Neural cell (in vitro differentiated cells): Measurements from ENCODE around the gene GLI2.

Experiments
- POLR2AphosphoS5 ChIP-seq: IDR thresholded peaks from 2 replicates; pipeline ENCODE4 v1.6.1; 2012
- TF ChIP-seq, protein P1 (sequence below): fragments of 450-650 bp; IDR thresholded peaks from 2 replicates; pipeline ENCODE4 v1.5.1; 2014; ENCODE audit warnings: antibody characterized with exemption, mild to moderate bottlenecking, moderate library complexity; ENCODE audit not compliant: poor library complexity, severe bottlenecking

DNA sequence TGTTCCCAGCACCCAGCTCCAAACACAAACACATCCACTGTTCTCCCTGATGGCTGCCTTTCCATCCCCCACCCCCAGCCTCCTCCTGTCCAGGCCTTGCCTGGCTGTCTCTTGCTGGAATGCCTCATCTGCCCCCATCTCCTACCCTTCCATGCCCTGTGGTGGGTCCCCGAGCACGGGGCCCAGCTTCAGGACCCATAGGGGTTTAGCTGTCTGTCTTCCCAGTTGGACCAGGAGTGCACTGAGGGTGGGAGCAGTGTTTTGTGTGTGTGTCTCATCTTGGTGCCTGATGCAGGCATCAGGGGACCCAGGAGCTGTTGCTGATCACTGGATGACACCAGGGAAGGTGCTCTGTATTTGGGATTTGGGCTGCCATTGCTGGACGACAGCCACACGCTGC lies 34.5 kb downstream of the GLI2 start:
- TF ChIP-seq, protein P1, sequence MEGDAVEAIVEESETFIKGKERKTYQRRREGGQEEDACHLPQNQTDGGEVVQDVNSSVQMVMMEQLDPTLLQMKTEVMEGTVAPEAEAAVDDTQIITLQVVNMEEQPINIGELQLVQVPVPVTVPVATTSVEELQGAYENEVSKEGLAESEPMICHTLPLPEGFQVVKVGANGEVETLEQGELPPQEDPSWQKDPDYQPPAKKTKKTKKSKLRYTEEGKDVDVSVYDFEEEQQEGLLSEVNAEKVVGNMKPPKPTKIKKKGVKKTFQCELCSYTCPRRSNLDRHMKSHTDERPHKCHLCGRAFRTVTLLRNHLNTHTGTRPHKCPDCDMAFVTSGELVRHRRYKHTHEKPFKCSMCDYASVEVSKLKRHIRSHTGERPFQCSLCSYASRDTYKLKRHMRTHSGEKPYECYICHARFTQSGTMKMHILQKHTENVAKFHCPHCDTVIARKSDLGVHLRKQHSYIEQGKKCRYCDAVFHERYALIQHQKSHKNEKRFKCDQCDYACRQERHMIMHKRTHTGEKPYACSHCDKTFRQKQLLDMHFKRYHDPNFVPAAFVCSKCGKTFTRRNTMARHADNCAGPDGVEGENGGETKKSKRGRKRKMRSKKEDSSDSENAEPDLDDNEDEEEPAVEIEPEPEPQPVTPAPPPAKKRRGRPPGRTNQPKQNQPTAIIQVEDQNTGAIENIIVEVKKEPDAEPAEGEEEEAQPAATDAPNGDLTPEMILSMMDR = no peak
- no peak for TF ChIP-seq POLR2AphosphoS5
